ENCODE results near the gene RPN2. TPM values are rescaled to one million over a fixed set of nuclear protein-coding genes. Genes with fewer than 3 reads are reported as not detected.

The RPN2 gene
- total and polyA plus RNA-seq, 7 donors, result 66.4 to 131 (median 94.9) TPM

DNA sequence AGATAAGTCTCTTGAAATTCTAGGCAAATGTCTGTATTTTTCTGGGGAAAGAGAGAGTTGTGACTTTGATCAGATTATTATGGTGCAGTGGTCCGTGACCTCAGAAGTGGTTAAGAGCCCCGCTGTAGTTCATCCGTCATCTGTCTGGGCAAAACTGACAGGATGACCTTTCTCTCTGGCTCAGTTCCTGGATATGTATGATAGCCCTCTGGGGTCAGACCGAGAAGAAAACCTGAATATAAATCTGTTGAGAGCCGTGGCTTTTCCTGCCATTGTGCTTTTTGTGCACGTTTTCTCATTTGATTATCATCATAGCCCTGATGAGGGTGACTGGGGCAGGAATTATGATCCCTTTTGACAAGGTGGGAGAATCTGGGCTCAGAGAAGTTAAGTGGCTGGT lies 55.9 kb downstream of the RPN2 start:
- Histone ChIP-seq H3K36me3 (ENCODE audit: insufficient read depth in 1 of 2, low read depth in 1 of 2) (peaks cover 17 to 95% of the 10 kb centered on the region in 2 donors), H3K9me3 (no peaks in the 10 kb centered on the region), H3K27ac (peak overlapping the region; percentile 27), H3K4me3 (no peak overlapping the region), H3K4me1 (peaks cover 55% of the 10 kb centered on the region), H3K27me3 (ENCODE audit: insufficient read depth in 3 of 3, low read length in 2 of 3) (no peaks in the 10 kb centered on the region)
- ATAC-seq (peak in 1 of 4 donors; percentile 20), DNase-seq (no peak)
- TF ChIP-seq, protein P1, sequence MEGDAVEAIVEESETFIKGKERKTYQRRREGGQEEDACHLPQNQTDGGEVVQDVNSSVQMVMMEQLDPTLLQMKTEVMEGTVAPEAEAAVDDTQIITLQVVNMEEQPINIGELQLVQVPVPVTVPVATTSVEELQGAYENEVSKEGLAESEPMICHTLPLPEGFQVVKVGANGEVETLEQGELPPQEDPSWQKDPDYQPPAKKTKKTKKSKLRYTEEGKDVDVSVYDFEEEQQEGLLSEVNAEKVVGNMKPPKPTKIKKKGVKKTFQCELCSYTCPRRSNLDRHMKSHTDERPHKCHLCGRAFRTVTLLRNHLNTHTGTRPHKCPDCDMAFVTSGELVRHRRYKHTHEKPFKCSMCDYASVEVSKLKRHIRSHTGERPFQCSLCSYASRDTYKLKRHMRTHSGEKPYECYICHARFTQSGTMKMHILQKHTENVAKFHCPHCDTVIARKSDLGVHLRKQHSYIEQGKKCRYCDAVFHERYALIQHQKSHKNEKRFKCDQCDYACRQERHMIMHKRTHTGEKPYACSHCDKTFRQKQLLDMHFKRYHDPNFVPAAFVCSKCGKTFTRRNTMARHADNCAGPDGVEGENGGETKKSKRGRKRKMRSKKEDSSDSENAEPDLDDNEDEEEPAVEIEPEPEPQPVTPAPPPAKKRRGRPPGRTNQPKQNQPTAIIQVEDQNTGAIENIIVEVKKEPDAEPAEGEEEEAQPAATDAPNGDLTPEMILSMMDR (IDR thresholded peaks at IDR 0.05), result no peak
- intact Hi-C loops (cut with DNase I), result no loop called here
- 28 to 48% (median 33%) methylated on average over 6 of the region's 6 CpGs for WGBS, 3 donors

DNA sequence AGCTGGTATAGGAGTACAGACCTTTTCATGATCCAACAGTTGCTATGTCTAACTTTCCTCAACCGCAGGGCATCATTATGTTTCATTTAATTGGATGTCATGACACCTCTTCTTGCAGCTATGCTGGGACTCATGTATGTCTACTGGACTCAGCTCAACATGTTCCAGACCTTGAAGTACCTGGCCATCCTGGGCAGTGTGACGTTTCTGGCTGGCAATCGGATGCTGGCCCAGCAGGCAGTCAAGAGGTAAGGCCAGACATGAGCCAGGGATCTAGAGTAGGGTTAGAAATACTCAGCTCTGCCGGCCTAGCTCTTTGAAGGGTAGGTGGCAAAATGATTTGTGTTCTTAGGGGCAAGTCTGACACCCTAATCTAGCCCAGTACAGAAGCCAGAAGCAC lies 57.3 kb downstream of the RPN2 start:
- DNase-seq (no peak), ATAC-seq (peak in 2 of 4 donors; percentile 51 to 69)
- Histone ChIP-seq H3K36me3 (ENCODE audit: insufficient read depth in 1 of 2, low read depth in 1 of 2) (peaks cover 18 to 95% of the 10 kb centered on the region in 2 donors), H3K27ac (no peak overlapping the region), H3K9me3 (no peaks in the 10 kb centered on the region), H3K27me3 (ENCODE audit: insufficient read depth in 3 of 3, low read length in 2 of 3) (no peaks in the 10 kb centered on the region), H3K4me3 (no peak overlapping the region), H3K4me1 (peaks cover 60% of the 10 kb centered on the region)
- TF ChIP-seq, protein P1 (IDR thresholded peaks at IDR 0.05), result no peak
- intact Hi-C loops (cut with DNase I), result no loop called here
- 38 to 64% (median 38%) methylated on average over 4 of the region's 4 CpGs for WGBS, 3 donors

DNA sequence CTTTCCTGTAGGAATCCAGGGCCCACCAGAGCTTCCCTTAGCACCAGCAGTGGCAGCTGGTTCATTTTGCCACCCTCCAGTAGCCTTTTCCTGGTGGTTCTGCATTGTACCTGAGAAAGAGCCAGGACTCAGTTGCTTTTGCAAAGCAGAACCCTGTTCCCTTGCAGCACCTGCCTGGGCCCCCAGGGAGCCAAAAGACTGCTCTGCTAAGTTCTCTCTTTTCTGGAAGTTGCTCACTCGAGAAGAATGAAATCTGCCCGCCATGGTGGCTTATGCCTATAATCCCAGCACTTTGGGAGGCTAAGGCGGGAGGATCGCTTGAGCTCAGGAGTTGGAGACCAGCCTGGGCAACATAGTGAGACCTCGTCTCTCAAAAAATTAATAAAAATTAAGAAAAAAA lies 58.5 kb downstream of the RPN2 start:
- no peak for ATAC-seq
- TF ChIP-seq, protein P1 (IDR thresholded peaks at IDR 0.05), result no peak
- Histone ChIP-seq H3K4me3 (no peak overlapping the region), H3K9me3 (no peaks in the 10 kb centered on the region), H3K27ac (no peak overlapping the region), H3K36me3 (ENCODE audit: insufficient read depth in 1 of 2, low read depth in 1 of 2) (peaks cover 22 to 96% of the 10 kb centered on the region in 2 donors), H3K4me1 (peaks cover 60% of the 10 kb centered on the region), H3K27me3 (ENCODE audit: insufficient read depth in 3 of 3, low read length in 2 of 3) (no peaks in the 10 kb centered on the region)
- 88 to 93% (median 91%) methylated on average over 5 of the region's 5 CpGs for WGBS, 3 donors
- DNase-seq, result no peak
- intact Hi-C loops (cut with DNase I), result no loop called here

DNA sequence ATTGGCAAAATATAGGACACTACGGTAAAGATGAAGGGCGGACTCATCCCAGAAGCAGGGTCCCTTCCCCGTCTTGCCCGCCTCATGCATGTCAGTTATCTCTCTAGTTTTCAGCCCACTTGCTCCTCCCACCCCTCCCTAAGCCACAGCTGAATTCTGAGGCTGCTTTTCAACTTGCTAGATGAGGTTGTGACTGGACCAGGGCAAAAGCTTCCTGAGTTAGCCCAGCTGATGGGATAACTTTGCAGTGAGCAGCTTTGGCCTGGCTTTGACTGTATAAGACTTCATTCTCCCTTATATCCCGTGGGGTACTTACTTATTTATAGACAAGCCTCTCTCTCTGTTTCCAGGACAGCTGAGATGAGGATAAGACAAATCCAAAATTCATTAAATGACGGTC lies 59.3 kb downstream of the RPN2 start:
- intact Hi-C loops (cut with DNase I), result no loop called here
- WGBS, 3 donors, result 77 to 84% (median 80%) methylated on average over 6 of the region's 6 CpGs
- Histone ChIP-seq H3K27ac (no peak overlapping the region), H3K27me3 (ENCODE audit: insufficient read depth in 3 of 3, low read length in 2 of 3) (no peaks in the 10 kb centered on the region), H3K36me3 (ENCODE audit: insufficient read depth in 1 of 2, low read depth in 1 of 2) (peaks cover 22 to 99% of the 10 kb centered on the region in 2 donors), H3K4me1 (peaks cover 59% of the 10 kb centered on the region), H3K9me3 (no peaks in the 10 kb centered on the region), H3K4me3 (no peak overlapping the region)
- ATAC-seq (no peak), DNase-seq (no peak)
- TF ChIP-seq, protein P1 (IDR thresholded peaks at IDR 0.05), result no peak

DNA sequence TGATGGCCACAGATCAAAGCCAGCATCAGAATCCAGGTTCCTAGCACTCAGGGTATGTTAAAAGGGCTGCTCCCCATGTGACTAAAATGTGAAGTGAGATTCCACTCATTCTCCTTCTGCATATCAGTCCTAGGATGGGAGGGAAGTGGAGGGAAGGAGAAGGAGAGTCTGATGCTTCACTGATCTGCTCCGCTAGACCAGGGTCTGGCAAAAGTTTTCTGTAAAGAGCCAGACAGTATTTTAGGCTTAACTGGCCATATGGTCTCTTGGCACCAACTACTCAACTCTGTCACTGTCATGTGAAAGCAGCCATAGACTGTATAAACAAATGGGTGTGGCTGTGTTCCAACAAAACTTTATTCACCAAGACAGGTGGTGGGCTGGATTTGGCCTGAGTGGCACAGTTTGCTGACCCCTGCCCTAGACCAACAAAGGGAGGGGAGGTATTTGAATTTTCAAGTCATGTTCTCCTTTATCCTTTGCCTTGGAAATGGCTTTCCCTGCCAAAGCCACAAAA lies 59.9 kb downstream of the RPN2 start:
- Histone ChIP-seq H3K4me1 (peaks cover 59% of the 10 kb centered on the region), H3K27me3 (ENCODE audit: insufficient read depth in 3 of 3, low read length in 2 of 3) (no peaks in the 10 kb centered on the region), H3K9me3 (no peaks in the 10 kb centered on the region), H3K27ac (peak overlapping the region; percentile 16), H3K36me3 (ENCODE audit: insufficient read depth in 1 of 2, low read depth in 1 of 2) (peaks cover 22 to 94% of the 10 kb centered on the region in 2 donors), H3K4me3 (no peak overlapping the region)
- intact Hi-C loops (cut with DNase I), result no loop called here
- TF ChIP-seq, protein P1 (IDR thresholded peaks at IDR 0.05), result no peak
- 16 to 46% (median 27%) methylated on average over 1 of the region's 1 CpG for WGBS, 3 donors
- DNase-seq (no peak), ATAC-seq (no peak)
